DMS 273 treated with DMSO at 0.1 percent for 48 hours (cell line): ENCODE results near the gene SESN2.

Experiments used
- DNase-seq: peaks from one replicate; lab custom pipeline; 2025; lab: John Stamatoyannopoulos, UW

Gene SESN2

GRCh38 chr1:28249013-28249865 lies 10.1 kb upstream of the SESN2 start:
- peak; percentile 42 for DNase-seq

- DNase-seq = no peak
Measured at GRCh38 chr1:28249866-28250295, 9.4 kb upstream of the SESN2 start.

GRCh38 chr1:28256197-28256827 lies 3.0 kb upstream of the SESN2 start:
- DNase-seq = no peak

GRCh38 chr1:28257736-28258135 lies 1.6 kb upstream of the SESN2 start:
- DNase-seq = no peak

- no peak for DNase-seq
Measured at GRCh38 chr1:28258628-28259251, 578 bp upstream of the SESN2 start.

- DNase-seq = no peak
Measured at GRCh38 chr1:28259934-28260802, 850 bp downstream of the SESN2 start.

GRCh38 chr1:28260803-28261174 lies 1.5 kb downstream of the SESN2 start:
- DNase-seq = no peak

GRCh38 chr1:28264897-28265296 lies 5.6 kb downstream of the SESN2 start:
- no peak for DNase-seq

GRCh38 chr1:28265577-28265976 lies 6.3 kb downstream of the SESN2 start:
- DNase-seq = no peak

GRCh38 chr1:28266920-28267322 lies 7.6 kb downstream of the SESN2 start:
- DNase-seq = no peak

GRCh38 chr1:28267633-28268032 lies 8.3 kb downstream of the SESN2 start:
- no peak for DNase-seq

GRCh38 chr1:28269529-28269928 lies 10.2 kb downstream of the SESN2 start:
- no peak for DNase-seq

- DNase-seq = no peak
Measured at GRCh38 chr1:28272215-28272852, 13.0 kb downstream of the SESN2 start.

- DNase-seq = no peak
Measured at GRCh38 chr1:28273216-28273860, 14.0 kb downstream of the SESN2 start.

GRCh38 chr1:28278763-28279162 lies 19.4 kb downstream of the SESN2 start:
- DNase-seq = no peak

- DNase-seq = no peak
Measured at GRCh38 chr1:28279721-28280120, 20.4 kb downstream of the SESN2 start.

GRCh38 chr1:28280501-28280900 lies 21.2 kb downstream of the SESN2 start:
- DNase-seq = no peak

GRCh38 chr1:28280977-28281381 lies 21.7 kb downstream of the SESN2 start:
- DNase-seq = no peak

- DNase-seq = no peak
Measured at GRCh38 chr1:28281608-28282425, 22.5 kb downstream of the SESN2 start.
